ENCODE measurements around the gene COX4I1.

- TF ChIP-seq POLR2A (IDR thresholded peaks at IDR 0.05; ENCODE audit: low read length) (no peak), GATA1 (IDR thresholded peaks at IDR 0.05; ENCODE audit: low read depth, low read length) (no peak)
Measured at GRCh38 chr16:85846461-85846860, 47.0 kb downstream of the COX4I1 start.

All from erythroblast (primary cell).